IMR-90 (cell line): ENCODE data around the gene AFAP1L2. TPM values are rescaled to one million over a fixed set of nuclear protein-coding genes. Genes with fewer than 3 reads are reported as not detected.

Experiments
- ATAC-seq: fragments of 200-7000 bp; cut with Tn5 transposase; 2 replicates; pipeline ENCODE4 v1.9.1; 2020; ENCODE audit warnings: low read depth, mild to moderate bottlenecking, moderate library complexity
- BruUV-seq: library from RNA; stranded (reverse); fragments of 400-500 nt; replicated peaks from 2 replicates; lab custom pipeline; 2021; lab: Mats Ljungman, UMichigan
- CTCF ChIA-PET: fragments of 300-600 bp; formaldehyde crosslinking; extraction: SDS; loops from one replicate; lab custom pipeline; 2021; ENCODE audit warnings: antibody characterized with exemption; lab: Yijun Ruan, JAX
- POLR2A ChIA-PET: fragments of 300-600 bp; sonication (Branson Sonifier 250); formaldehyde crosslinking; loops from one replicate; lab custom pipeline; 2022; ENCODE audit warnings: antibody characterized with exemption; ENCODE audit not compliant: unreplicated experiment; lab: Charles Lee
- DNase-seq: peaks from one replicate; pipeline ENCODE4 v3.0.0; 2013
- H2AFZ ChIP-seq: replicated peaks from 2 replicates; pipeline ENCODE3; 2013; ENCODE audit warnings: low read length, mild to moderate bottlenecking; ENCODE audit not compliant: poor library complexity
- H2AK5ac ChIP-seq: 2 replicates; pipeline ENCODE4 v1.6.1; 2013; ENCODE audit warnings: low read depth, low read length, inconsistent platforms
- H2AK9ac ChIP-seq: replicated peaks from 2 replicates; pipeline ENCODE3; 2013; ENCODE audit warnings: mild to moderate bottlenecking, low read depth, low read length, moderate library complexity; ENCODE audit not compliant: poor library complexity
- H2BK120ac ChIP-seq: 2 replicates; pipeline ENCODE4 v1.6.1; 2013; ENCODE audit warnings: low read depth, low read length, inconsistent platforms
- H2BK15ac ChIP-seq: 3 replicates; pipeline ENCODE4 v1.6.1; 2013; ENCODE audit warnings: low read depth, low read length, inconsistent platforms
- H2BK20ac ChIP-seq: 2 replicates; pipeline ENCODE4 v1.6.1; 2013; ENCODE audit warnings: low read depth, mild to moderate bottlenecking, inconsistent platforms, low read length, moderate library complexity
- H2BK5ac ChIP-seq: 2 replicates; pipeline ENCODE4 v1.6.1; 2013; ENCODE audit warnings: mild to moderate bottlenecking, low read depth, low read length, inconsistent platforms; ENCODE audit not compliant: poor library complexity, severe bottlenecking
- H3K14ac ChIP-seq: replicated peaks from 2 replicates; pipeline ENCODE4 v1.6.1; 2013; ENCODE audit warnings: low read depth, low read length, inconsistent platforms
- H3K18ac ChIP-seq: 2 replicates; pipeline ENCODE4 v1.6.1; 2013; ENCODE audit warnings: low read depth, low read length, control low read depth
- H3K23ac ChIP-seq: 2 replicates; pipeline ENCODE4 v1.6.1; 2013; ENCODE audit warnings: low read depth, low read length, inconsistent platforms
- H3K27ac ChIP-seq: 2 replicates; pipeline ENCODE4 v1.5.1; 2013; ENCODE audit warnings: mild to moderate bottlenecking, control low read depth, low read length; ENCODE audit not compliant: insufficient read depth
- H3K27me3 ChIP-seq: 2 replicates; pipeline ENCODE4 v1.6.1; 2013; ENCODE audit warnings: low read length; ENCODE audit not compliant: control insufficient read depth, insufficient read depth
- H3K36me3 ChIP-seq: 2 replicates; pipeline ENCODE4 v1.6.1; 2013; ENCODE audit warnings: low read length, mixed read lengths; ENCODE audit not compliant: control insufficient read depth, insufficient read depth
- H3K4ac ChIP-seq: 2 replicates; pipeline ENCODE4 v1.6.1; 2013; ENCODE audit warnings: low read depth, low read length, inconsistent platforms
- H3K4me1 ChIP-seq: 2 replicates; pipeline ENCODE4 v1.6.1; 2013; ENCODE audit warnings: low read length, mixed read lengths; ENCODE audit not compliant: control insufficient read depth, insufficient read depth
- H3K4me2 ChIP-seq: 2 replicates; pipeline ENCODE4 v1.6.1; 2013; ENCODE audit warnings: low read depth, mild to moderate bottlenecking, control low read depth, low read length, moderate library complexity
- H3K4me3 ChIP-seq: 2 replicates; pipeline ENCODE4 v1.5.1; 2013; ENCODE audit warnings: low read depth, mild to moderate bottlenecking, control low read depth, low read length, moderate library complexity; ENCODE audit not compliant: insufficient read depth
- H3K56ac ChIP-seq: 2 replicates; pipeline ENCODE4 v1.6.1; 2013; ENCODE audit warnings: low read length, inconsistent platforms; ENCODE audit not compliant: insufficient read depth; ENCODE audit errors: extremely low read depth
- H3K79me1 ChIP-seq, 2 experiments: 2 replicates each; pipeline ENCODE4 v1.6.1; 2013; ENCODE audit warnings: low read length in 2 of 2, inconsistent platforms in 1 of 2, low read depth in 1 of 2
- H3K9ac ChIP-seq: 2 replicates; pipeline ENCODE4 v1.6.1; 2013; ENCODE audit warnings: low read depth, low read length, control low read depth
- H3K9me1 ChIP-seq: 2 replicates; pipeline ENCODE4 v1.6.1; 2013; ENCODE audit warnings: low read length, inconsistent platforms; ENCODE audit not compliant: insufficient read depth
- H3K9me3 ChIP-seq: 2 replicates; pipeline ENCODE4 v1.6.1; 2013; ENCODE audit warnings: low read length; ENCODE audit not compliant: control insufficient read depth, insufficient read depth
- H4K20me1 ChIP-seq: 2 replicates; pipeline ENCODE4 v1.6.1; 2013; ENCODE audit warnings: low read length, inconsistent platforms; ENCODE audit not compliant: insufficient read depth
- H4K5ac ChIP-seq: 2 replicates; pipeline ENCODE4 v1.6.1; 2013; ENCODE audit warnings: mild to moderate bottlenecking, low read depth, low read length, control low read depth
- H4K8ac ChIP-seq, 2 experiments: 2 replicates each; pipeline ENCODE4 v1.6.1; 2013; ENCODE audit warnings: low read depth in 2 of 2, low read length in 2 of 2, control low read depth in 1 of 2, inconsistent platforms in 1 of 2
- H4K91ac ChIP-seq: 2 replicates; pipeline ENCODE4 v1.6.1; 2013; ENCODE audit warnings: low read depth, low read length, inconsistent platforms; ENCODE audit not compliant: insufficient read depth
- BHLHE40 ChIP-seq: fragments of 150-350 bp; IDR thresholded peaks from 2 replicates; pipeline ENCODE4 v1.6.1; 2016; ENCODE audit warnings: mild to moderate bottlenecking, low read depth, low read length
- CEBPB ChIP-seq: IDR thresholded peaks from 2 replicates; pipeline ENCODE4 v1.6.1; 2012; ENCODE audit warnings: low read depth, low read length, improper control_type of control experiment
- CHD1 ChIP-seq: IDR thresholded peaks from 2 replicates; pipeline ENCODE4 v1.6.1; 2012; ENCODE audit warnings: low read depth, low read length, improper control_type of control experiment
- FOS ChIP-seq: fragments of 150-350 bp; IDR thresholded peaks from 2 replicates; pipeline ENCODE4 v1.6.1; 2016; ENCODE audit warnings: low read depth, low read length
- MAFK ChIP-seq: IDR thresholded peaks from 2 replicates; pipeline ENCODE4 v1.6.1; 2012; ENCODE audit warnings: low read depth, low read length, improper control_type of control experiment
- MAZ ChIP-seq: IDR thresholded peaks from 2 replicates; pipeline ENCODE4 v1.6.1; 2012; ENCODE audit warnings: low read depth, mild to moderate bottlenecking, low read length, improper control_type of control experiment, moderate library complexity, borderline replicate concordance
- MXI1 ChIP-seq: IDR thresholded peaks from 2 replicates; pipeline ENCODE4 v1.6.1; 2012; ENCODE audit warnings: low read depth, mild to moderate bottlenecking, low read length, moderate library complexity, borderline replicate concordance
- NFE2L2 ChIP-seq: fragments of 150-350 bp; IDR thresholded peaks from 2 replicates; pipeline ENCODE4 v1.6.1; 2016; ENCODE audit warnings: low read depth, mild to moderate bottlenecking, low read length
- POLR2A ChIP-seq: IDR thresholded peaks from 2 replicates; pipeline ENCODE4 v1.6.1; 2012; ENCODE audit warnings: mild to moderate bottlenecking, low read depth, low read length
- RAD21 ChIP-seq: IDR thresholded peaks from 2 replicates; pipeline ENCODE4 v1.6.1; 2012; ENCODE audit warnings: low read length, improper control_type of control experiment
- RCOR1 ChIP-seq: IDR thresholded peaks from 2 replicates; pipeline ENCODE4 v1.6.1; 2012; ENCODE audit warnings: mild to moderate bottlenecking, low read length, improper control_type of control experiment; ENCODE audit not compliant: insufficient replicate concordance
- RFX5 ChIP-seq: IDR thresholded peaks from 2 replicates; pipeline ENCODE4 v1.8.0; 2012; ENCODE audit warnings: low read depth, mild to moderate bottlenecking, low read length, moderate library complexity
- SMC3 ChIP-seq: fragments of 150-350 bp; IDR thresholded peaks from 2 replicates; pipeline ENCODE4 v1.6.1; 2016; ENCODE audit warnings: low read depth, mild to moderate bottlenecking, antibody characterized with exemption, low read length, moderate library complexity
- WGBS, 2 experiments: methylation state at CpG; one replicate each; pipeline versions ENCODE4 v1.1.5 to v1.1.7; 2013; ENCODE audit warnings: missing lambda C conversion rate in 2 of 2; ENCODE audit not compliant: insufficient read length in 1 of 2; ENCODE audit errors: extremely low coverage in 2 of 2; 5-methylcytosine and 5-hydroxymethylcytosine counted together
- dilution Hi-C: fragments of 300-500 bp; cut with HindIII; formaldehyde crosslinking; loops from one replicate; pipeline ENCODE4 v1.14.3; 2018; ENCODE audit warnings: low sequenced_read_pairs; ENCODE audit not compliant: unreplicated experiment
- in situ Hi-C: fragments of 300-500 bp; cut with MboI; formaldehyde crosslinking; loops from 3 replicates; pipeline ENCODE4 v1.14.3; 2019; ENCODE audit warnings: low sequenced_read_pairs, inconsistent platforms, mixed read lengths
- intact Hi-C: fragments of 100-400 bp; cut with micrococcal nuclease; formaldehyde crosslinking; loops from 2 replicates; pipeline ENCODE4 v1.10.0; 2022
- polyA plus RNA-seq, 3 experiments: library from polyadenylated mRNA; depleted of rRNA; stranded (reverse); fragments of >200 nt; gene quantifications; 2 replicates each; pipeline ENCODE4 v1.2.3, GENCODE V29; 2012; ENCODE audit warnings: low replicate concordance in 1 of 3
- total RNA-seq: library from RNA; depleted of rRNA; stranded (reverse); fragments of >200 nt; gene quantifications from 2 replicates; pipeline ENCODE4 v1.2.3, GENCODE V29; 2012
- TF ChIP-seq, protein P1 (sequence below): fragments of 150-350 bp; IDR thresholded peaks from 2 replicates; pipeline ENCODE4 v1.6.1; 2016; ENCODE audit warnings: low read depth, mild to moderate bottlenecking, low read length, moderate library complexity, borderline replicate concordance
- TF ChIP-seq, protein P2 (sequence below): fragments of 150-350 bp; IDR thresholded peaks from 2 replicates; pipeline ENCODE4 v1.6.1; 2017; ENCODE audit warnings: mild to moderate bottlenecking, antibody characterized with exemption, low read length, low read depth

Gene AFAP1L2
- total and polyA plus RNA-seq, 2 of the 4 experiments (the other 2 are of a cell fraction): under 0.01 to 0.10 TPM

DNA sequence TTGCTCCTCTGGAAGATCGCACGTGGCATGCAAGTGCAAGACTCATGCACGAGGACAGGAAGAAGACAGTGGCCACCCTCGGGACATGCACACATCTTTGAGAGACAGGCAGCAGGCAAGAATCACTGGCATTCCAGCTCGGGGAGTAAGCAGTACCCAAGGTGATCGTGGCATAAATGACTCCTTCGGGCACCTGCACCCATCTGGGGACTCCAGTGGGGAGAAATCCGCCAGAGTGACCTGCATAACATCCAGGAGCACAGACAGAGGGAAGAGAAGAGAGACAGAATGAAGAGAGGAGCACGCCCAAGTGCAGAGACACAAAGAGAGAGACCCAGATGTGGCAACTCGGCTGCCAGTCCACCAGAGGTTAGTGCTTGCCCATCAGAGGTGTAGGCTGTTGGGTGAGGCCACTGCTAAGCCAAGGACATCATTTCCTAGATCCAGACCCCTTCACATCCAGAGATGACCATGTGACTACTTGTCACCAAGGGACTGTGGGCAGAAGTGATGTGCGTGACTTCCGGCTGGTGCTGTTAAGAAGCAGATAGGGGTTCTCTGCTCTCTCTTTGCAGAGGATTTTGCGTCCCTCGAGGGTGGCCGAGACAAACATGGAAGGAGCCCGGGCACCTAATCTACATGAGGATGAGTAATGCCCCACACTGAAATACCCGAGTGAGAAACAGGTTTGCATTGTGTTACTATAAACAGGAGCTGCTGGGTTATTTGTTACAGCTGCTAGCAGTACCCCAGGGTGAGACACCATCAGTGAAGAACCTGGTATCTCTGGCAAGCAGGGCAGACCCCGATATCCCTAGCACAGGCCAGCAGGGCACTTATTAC, 84.7 kb downstream of the AFAP1L2 start:
- no TSS peak for BruUV-seq
- 81% methylated on average over 7 of the region's 18 CpGs; no CpG with 5 or more reads in 1 of the 2 experiments for WGBS, 2 experiments

More for the DNA sequence above, 84.7 kb downstream of the AFAP1L2 start:
- peaks cover 16% of the 10 kb centered on the region for H3K27me3 ChIP-seq
- no peak overlapping the region for H4K8ac ChIP-seq
- H3K23ac ChIP-seq: no peak overlapping the region
- in situ Hi-C loops (no loop called here), dilution Hi-C loops (no loop called here), intact Hi-C loops (no loop called here)
- H3K9me3 ChIP-seq: no peaks in the 10 kb centered on the region
- H2BK5ac ChIP-seq: no peak overlapping the region
- H3K4me1 ChIP-seq: peaks cover 5% of the 10 kb centered on the region
- H2BK20ac ChIP-seq: no peak overlapping the region
- POLR2A ChIA-PET: no interaction called here
- no peak overlapping the region for H3K4me2 ChIP-seq
- no peak overlapping the region for H2BK120ac ChIP-seq
- no peak overlapping the region for H2BK15ac ChIP-seq
- DNase-seq: no peak
- H4K91ac ChIP-seq: no peak overlapping the region
- H4K5ac ChIP-seq: no peak overlapping the region
- TF ChIP-seq SMC3: no peak
- no peak for TF ChIP-seq NFE2L2
- TF ChIP-seq RCOR1: no peak
- no peak for TF ChIP-seq MAZ
- no peak for TF ChIP-seq RFX5
- TF ChIP-seq CEBPB: no peak
- no peak for TF ChIP-seq POLR2A
- TF ChIP-seq BHLHE40: no peak
- TF ChIP-seq MAFK: no peak
- TF ChIP-seq, protein P1, sequence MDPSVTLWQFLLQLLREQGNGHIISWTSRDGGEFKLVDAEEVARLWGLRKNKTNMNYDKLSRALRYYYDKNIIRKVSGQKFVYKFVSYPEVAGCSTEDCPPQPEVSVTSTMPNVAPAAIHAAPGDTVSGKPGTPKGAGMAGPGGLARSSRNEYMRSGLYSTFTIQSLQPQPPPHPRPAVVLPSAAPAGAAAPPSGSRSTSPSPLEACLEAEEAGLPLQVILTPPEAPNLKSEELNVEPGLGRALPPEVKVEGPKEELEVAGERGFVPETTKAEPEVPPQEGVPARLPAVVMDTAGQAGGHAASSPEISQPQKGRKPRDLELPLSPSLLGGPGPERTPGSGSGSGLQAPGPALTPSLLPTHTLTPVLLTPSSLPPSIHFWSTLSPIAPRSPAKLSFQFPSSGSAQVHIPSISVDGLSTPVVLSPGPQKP: no peak
- TF ChIP-seq, protein P2, sequence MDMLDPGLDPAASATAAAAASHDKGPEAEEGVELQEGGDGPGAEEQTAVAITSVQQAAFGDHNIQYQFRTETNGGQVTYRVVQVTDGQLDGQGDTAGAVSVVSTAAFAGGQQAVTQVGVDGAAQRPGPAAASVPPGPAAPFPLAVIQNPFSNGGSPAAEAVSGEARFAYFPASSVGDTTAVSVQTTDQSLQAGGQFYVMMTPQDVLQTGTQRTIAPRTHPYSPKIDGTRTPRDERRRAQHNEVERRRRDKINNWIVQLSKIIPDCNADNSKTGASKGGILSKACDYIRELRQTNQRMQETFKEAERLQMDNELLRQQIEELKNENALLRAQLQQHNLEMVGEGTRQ: no peak
- no peak for TF ChIP-seq FOS
- no peak for TF ChIP-seq MXI1
- no peak for TF ChIP-seq RAD21
- TF ChIP-seq CHD1: no peak
- no peak for ATAC-seq
- no peak overlapping the region for H3K18ac ChIP-seq
- H2AK5ac ChIP-seq: no peak overlapping the region
- no peak overlapping the region for H3K14ac ChIP-seq
- H3K56ac ChIP-seq: no peak overlapping the region
- H3K36me3 ChIP-seq: no peaks in the 10 kb centered on the region
- no peaks in the 10 kb centered on the region for H4K20me1 ChIP-seq
- peaks cover 7% of the 10 kb centered on the region; the same call in 1 of the 2 replicates for H3K9me1 ChIP-seq
- no peak overlapping the region for H2AFZ ChIP-seq
- CTCF ChIA-PET: no interaction called here
- H2AK9ac ChIP-seq: no peak overlapping the region
- no peak overlapping the region for H3K27ac ChIP-seq
- H3K79me1 ChIP-seq: no peaks in the 10 kb centered on the region
- H3K4ac ChIP-seq: no peak overlapping the region
- H3K4me3 ChIP-seq: no peak overlapping the region
- H3K9ac ChIP-seq: no peak overlapping the region
